ENCODE data around the gene AUNIP.

- TF ChIP-seq POLR2A (IDR thresholded peaks at IDR 0.05) (no peak), CTCF (IDR thresholded peaks at IDR 0.05 in 8 of 11, conservative IDR thresholded peaks at IDR 0.05 in 3 of 11) (no peak), POLR2AphosphoS5 (IDR thresholded peaks at IDR 0.05) (no peak)
These were observed 30.2 kb upstream of the AUNIP start for GRCh38 chr1:25889470-25889869.
